Endodermal cell (in vitro differentiated cells): ENCODE results near the gene LRCH4. TPM values are rescaled to one million over a fixed set of nuclear protein-coding genes. Genes with fewer than 3 reads are reported as not detected.

Experiments used
- DNase-seq: peaks from one replicate; pipeline ENCODE4 v3.0.0-alpha.2; 2017
- H3K27ac ChIP-seq: 2 replicates; pipeline ENCODE4 v1.5.1; 2013; ENCODE audit warnings: mild to moderate bottlenecking, low read depth, low read length, moderate library complexity
- H3K27me3 ChIP-seq: 2 replicates; pipeline ENCODE4 v1.6.1; 2013; ENCODE audit warnings: mild to moderate bottlenecking, low read length, moderate library complexity; ENCODE audit not compliant: insufficient read depth, control insufficient read depth, poor library complexity, severe bottlenecking
- H3K36me3 ChIP-seq: 2 replicates; pipeline ENCODE4 v1.7.0; 2013; ENCODE audit warnings: mild to moderate bottlenecking, low read length, moderate library complexity; ENCODE audit not compliant: control insufficient read depth, insufficient read depth
- H3K4me1 ChIP-seq: one replicate; pipeline ENCODE4 v1.7.0; 2013; ENCODE audit warnings: low read length; ENCODE audit not compliant: control insufficient read depth, insufficient read depth
- H3K4me3 ChIP-seq: 2 replicates; pipeline ENCODE4 v1.5.1; 2013; ENCODE audit warnings: mild to moderate bottlenecking, low read length, moderate library complexity
- H3K9ac ChIP-seq: 2 replicates; pipeline ENCODE4 v1.6.1; 2013; ENCODE audit warnings: mild to moderate bottlenecking, low read length, moderate library complexity; ENCODE audit not compliant: poor library complexity, severe bottlenecking; ENCODE audit errors: extremely low read depth
- H3K9me3 ChIP-seq: 2 replicates; pipeline ENCODE4 v1.6.1; 2013; ENCODE audit warnings: mild to moderate bottlenecking, low read length, moderate library complexity; ENCODE audit not compliant: control insufficient read depth
- H3K27ac Mint-ChIP-seq: 2 replicates; pipeline ENCODE4 v1.8.0; 2020; ENCODE audit warnings: mixed read lengths
- H3K27me3 Mint-ChIP-seq: 2 replicates; pipeline ENCODE4 v1.8.0; 2021; ENCODE audit warnings: mild to moderate bottlenecking, mixed read lengths; ENCODE audit not compliant: insufficient read depth
- H3K36me3 Mint-ChIP-seq: 2 replicates; pipeline ENCODE4 v1.8.0; 2020; ENCODE audit warnings: low read depth, mixed read lengths
- H3K4me1 Mint-ChIP-seq: 2 replicates; pipeline ENCODE4 v1.8.0; 2020; ENCODE audit warnings: mixed read lengths
- H3K4me3 Mint-ChIP-seq: 2 replicates; pipeline ENCODE4 v1.8.0; 2020; ENCODE audit warnings: mild to moderate bottlenecking, moderate library complexity, mixed read lengths
- H3K9me3 Mint-ChIP-seq: 2 replicates; pipeline ENCODE4 v1.8.0; 2020; ENCODE audit warnings: mild to moderate bottlenecking, mixed read lengths
- CTCF ChIP-seq: fragments of 200-600 bp; sonication (generic); conservative IDR thresholded peaks from 2 replicates; pipeline ENCODE4 v1.5.0; 2021; ENCODE audit warnings: antibody characterized with exemption, mild to moderate bottlenecking
- WGBS, 2 experiments: methylation state at CpG; one replicate each; pipeline versions ENCODE4 v1.1.5 to v1.1.7; 2013; ENCODE audit warnings: missing lambda C conversion rate in 2 of 2, mixed read lengths in 1 of 2; ENCODE audit not compliant: insufficient coverage in 1 of 2, insufficient read length in 1 of 2; 5-methylcytosine and 5-hydroxymethylcytosine counted together
- total RNA-seq, 2 donors: library from RNA; stranded (reverse); fragmentation: NEBNext Ultra II Directional in 1 of 2; extraction: Animal tissue kit (Norgen Biotek cat#: 25700) in 1 of 2; gene quantifications; 2 replicates in 1 of 2; 3 replicates in 1 of 2; pipeline ENCODE4 v1.2.1, GENCODE V29; 2021

Gene LRCH4
- total RNA-seq, 2 donors from 2014 or later = 49.4 to 56.0 TPM

DNA sequence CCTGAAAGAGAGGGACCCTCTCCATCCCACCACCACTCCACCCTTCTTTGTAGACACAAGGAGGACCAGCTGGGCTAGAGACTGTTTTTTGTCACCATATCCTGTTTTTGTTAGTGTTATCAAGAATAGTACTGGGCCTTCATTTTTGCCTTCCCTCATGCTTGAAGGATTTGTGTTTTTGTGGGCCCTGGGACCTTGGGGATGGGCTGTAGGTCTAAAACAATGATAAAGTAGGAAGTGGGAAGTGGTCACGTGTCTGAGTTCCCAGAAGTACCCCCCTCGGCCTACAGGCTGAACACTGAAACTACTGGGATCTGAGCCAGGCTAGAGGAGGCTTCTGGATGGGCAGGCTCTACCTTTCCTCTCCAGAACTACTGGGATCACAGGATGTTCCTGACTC, 38.1 kb downstream of the LRCH4 start:
- Histone ChIP-seq H3K36me3 (peaks cover 51% of the 10 kb centered on the region), H3K27ac (no peak overlapping the region), H3K4me3 (no peak overlapping the region), H3K9me3 (no peaks in the 10 kb centered on the region), H3K4me1 (peaks cover 35% of the 10 kb centered on the region), H3K9ac (no peak overlapping the region), H3K27me3 (no peaks in the 10 kb centered on the region)
- no peak for DNase-seq
- Mint-ChIP-seq H3K36me3 (peaks cover 19% of the 10 kb centered on the region), H3K4me1 (peaks cover 49% of the 10 kb centered on the region), H3K27ac (peak overlapping the region; percentile 46), H3K4me3 (no peak overlapping the region), H3K9me3 (no peaks in the 10 kb centered on the region), H3K27me3 (no peaks in the 10 kb centered on the region)
- 89% methylated on average over 2 of the region's 2 CpGs; no CpG with 5 or more reads in 1 of the 2 experiments for WGBS, 2 experiments
- peak; percentile 28 for TF ChIP-seq CTCF

GRCh38 chr7:100546926-100547800, 38.8 kb downstream of the LRCH4 start:
- 85 to 91% methylated on average over 5 to 9 of the region's 9 CpGs for WGBS, 2 experiments
- Histone ChIP-seq H3K9me3 (no peaks in the 10 kb centered on the region), H3K4me1 (peaks cover 35% of the 10 kb centered on the region), H3K27ac (no peak overlapping the region), H3K27me3 (no peaks in the 10 kb centered on the region), H3K36me3 (peaks cover 44% of the 10 kb centered on the region), H3K4me3 (peak overlapping the region; percentile 4), H3K9ac (no peak overlapping the region)
- Mint-ChIP-seq H3K4me3 (no peak overlapping the region), H3K27me3 (no peaks in the 10 kb centered on the region), H3K36me3 (peaks cover 14% of the 10 kb centered on the region), H3K27ac (peak overlapping the region; percentile 46), H3K9me3 (no peaks in the 10 kb centered on the region), H3K4me1 (peaks cover 56% of the 10 kb centered on the region)
- no peak for DNase-seq
- TF ChIP-seq CTCF = no peak

DNA sequence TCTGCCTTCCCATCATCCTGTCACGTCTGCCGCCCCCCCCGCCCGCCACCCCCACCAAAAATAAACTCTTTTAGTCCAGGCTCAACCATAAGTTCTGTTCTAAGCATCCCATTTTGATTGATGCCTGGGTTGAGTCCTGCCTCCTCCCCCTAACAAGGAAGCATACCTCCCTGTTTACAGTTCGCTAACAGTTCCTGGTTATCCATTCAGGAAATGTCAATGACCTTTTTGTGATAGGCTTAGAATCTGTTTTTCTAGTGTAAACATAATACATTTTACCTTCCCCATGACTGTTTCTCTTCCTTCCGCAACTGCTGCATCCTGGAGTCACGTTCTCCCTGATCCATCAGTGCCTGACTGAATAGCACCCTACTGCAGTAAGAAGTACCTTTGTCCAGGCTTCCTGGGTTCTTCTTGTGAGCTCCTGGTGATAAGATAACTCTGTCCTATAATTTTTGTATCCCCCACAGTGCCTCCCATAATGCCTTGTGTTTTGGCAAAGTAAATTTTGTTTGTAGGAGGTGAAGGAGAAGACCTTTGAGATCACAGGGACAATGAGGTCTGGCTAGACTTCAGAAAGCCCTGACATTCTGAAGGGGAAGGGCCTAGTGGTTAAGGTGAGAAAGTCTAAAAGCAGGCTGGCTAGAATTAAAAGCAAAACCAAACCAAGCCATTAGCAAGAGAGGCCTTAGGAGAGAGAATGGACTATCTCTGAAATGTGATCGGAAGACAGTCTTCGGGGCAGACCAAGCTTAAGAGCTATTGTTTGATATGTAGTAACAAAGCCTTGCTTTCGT, 39.6 kb downstream of the LRCH4 start:
- peaks cover 37% of the 10 kb centered on the region for H3K36me3 ChIP-seq
- H3K27ac ChIP-seq = no peak overlapping the region
- no peaks in the 10 kb centered on the region for H3K9me3 ChIP-seq
- peak overlapping the region; percentile 6 for H3K4me3 Mint-ChIP-seq
- no peaks in the 10 kb centered on the region for H3K9me3 Mint-ChIP-seq
- peaks cover 35% of the 10 kb centered on the region for H3K4me1 ChIP-seq
- DNase-seq = no peak
- H3K36me3 Mint-ChIP-seq = peaks cover 13% of the 10 kb centered on the region
- WGBS, 2 experiments = 65 to 73% methylated on average over 7 to 10 of the region's 10 CpGs
- H3K27ac Mint-ChIP-seq = peak overlapping the region; percentile 65
- peaks cover 63% of the 10 kb centered on the region for H3K4me1 Mint-ChIP-seq
- TF ChIP-seq CTCF = no peak
- H3K9ac ChIP-seq = no peak overlapping the region
- no peaks in the 10 kb centered on the region for H3K27me3 ChIP-seq
- H3K4me3 ChIP-seq = peak overlapping the region; percentile 4
- no peaks in the 10 kb centered on the region for H3K27me3 Mint-ChIP-seq
